Measurements from ENCODE around the gene PTDSS2. TPM values are rescaled to one million over a fixed set of nuclear protein-coding genes. Genes with fewer than 3 reads are reported as not detected.

The PTDSS2 gene
- total and polyA plus RNA-seq, 2 of the 13 experiments (the other 11 are each of a cell fraction or from before 2014, with no cell fraction given), result 21.7 to 26.4 TPM

GRCh38 chr11:409600-410483 is 40.2 kb upstream of the PTDSS2 start (continued):
- TF ChIP-seq KDM2A (CRISPR knock-in tag; IDR thresholded peaks at IDR 0.05; ENCODE audit: borderline replicate concordance, low read depth) (peak; percentile 73; the same call in 1 of the 2 replicates), ZNF24 (IDR thresholded peaks at IDR 0.05) (no peak), ZNF607 (CRISPR knock-in tag; IDR thresholded peaks at IDR 0.05; ENCODE audit: borderline replicate concordance) (no peak; the same call in 1 of the 2 replicates), TFAP4 (IDR thresholded peaks at IDR 0.05; ENCODE audit: borderline replicate concordance, low read depth) (peak; percentile 96), ZNF337 (CRISPR knock-in tag; IDR thresholded peaks at IDR 0.05; ENCODE audit: borderline replicate concordance, low read depth) (no peak), ZNF367 (CRISPR knock-in tag; IDR thresholded peaks at IDR 0.05; ENCODE audit: borderline replicate concordance) (no peak), GABPB1 (CRISPR knock-in tag; IDR thresholded peaks at IDR 0.05) (peak; percentile 47), PTBP1 (IDR thresholded peaks at IDR 0.05; ENCODE audit: low read depth, low read length, poor library complexity, severe bottlenecking) (no peak), RFX3 (CRISPR knock-in tag; IDR thresholded peaks at IDR 0.05) (no peak), ZNF580 (CRISPR knock-in tag; IDR thresholded peaks at IDR 0.05; ENCODE audit: borderline replicate concordance, low read depth) (no peak), DBP (CRISPR knock-in tag; IDR thresholded peaks at IDR 0.05; ENCODE audit: not compliant biosample characterization) (no peak), RFX5 (IDR thresholded peaks at IDR 0.05; ENCODE audit: low read depth, low read length) (no peak), ZBTB8A (CRISPR knock-in tag; IDR thresholded peaks at IDR 0.05; ENCODE audit: borderline replicate concordance, low read depth) (no peak), HMGXB3 (CRISPR knock-in tag; IDR thresholded peaks at IDR 0.05; ENCODE audit: borderline replicate concordance) (no peak), ZNF674 (CRISPR knock-in tag; IDR thresholded peaks at IDR 0.05; ENCODE audit: low read depth) (no peak), ZNF281 (CRISPR knock-in tag; IDR thresholded peaks at IDR 0.05; ENCODE audit: borderline replicate concordance) (peak; percentile 66; the same call in 1 of the 2 replicates), ZFX (CRISPR knock-in tag; IDR thresholded peaks at IDR 0.05; ENCODE audit: low read depth) (peak; percentile 62)
